ENCODE data around the gene PPP3CB.

GRCh38 chr10:73456187-73456890 lies 39.5 kb downstream of the PPP3CB start:
- TF ChIP-seq POLR2A (IDR thresholded peaks at IDR 0.05) (no peak), CTCF (IDR thresholded peaks at IDR 0.05 in 4 of 5, conservative IDR thresholded peaks at IDR 0.05 in 1 of 5) (no peak)

Data from gastrocnemius medialis (tissue), 4 donors.